ENCODE results near the gene GPR183. TPM values are rescaled to one million over a fixed set of nuclear protein-coding genes. Genes with fewer than 3 reads are reported as not detected.
A peak's percentile ranks its signal among the peaks of the same experiment; 100 is the strongest.

GPR183 gene
- total RNA-seq, 4 donors from 2014 or later, result 3.0 to 14.6 (median 6.5) TPM

GRCh38 chr13:99321709-99322108 is 14.5 kb upstream of the GPR183 start:
- Histone ChIP-seq H3K4me1 (peaks cover 0 to 26% (median 11%) of the 10 kb centered on the region in 4 donors), H3K27me3 (no peaks in the 10 kb centered on the region), H3K4me3 (no peak overlapping the region), H3K27ac (peak overlapping the region; percentile 14 to 60 (median 55)), H3K36me3 (no peaks in the 10 kb centered on the region), H3K9me3 (no peaks in the 10 kb centered on the region)
- DNase-seq, result no peak
- TF ChIP-seq POLR2A (IDR thresholded peaks at IDR 0.05) (no peak), EP300 (IDR thresholded peaks at IDR 0.05; ENCODE audit: low read depth) (no peak), POLR2AphosphoS5 (IDR thresholded peaks at IDR 0.05) (no peak), CTCF (IDR thresholded peaks at IDR 0.05) (no peak)
- intact Hi-C loops (cut with DNase I; ENCODE audit: low total_unique reads), result no loop called here
- in situ Hi-C loops (cut with MboI; ENCODE audit: low pct_ligation_motif_present in 1 of 4, low pct_unique_long_range_greater_than_20kb in 1 of 4, low sequenced_read_pairs in 3 of 4), result no loop called here

- H3K4me1 ChIP-seq, result peaks cover 0 to 26% (median 11%) of the 10 kb centered on the region in 4 donors
- peak overlapping the region; percentile 14 to 60 (median 55) for H3K27ac ChIP-seq
- no peak for TF ChIP-seq POLR2A (IDR thresholded peaks at IDR 0.05)
- no peak for TF ChIP-seq EP300 (IDR thresholded peaks at IDR 0.05; ENCODE audit: low read depth)
- in situ Hi-C loops (cut with MboI; ENCODE audit: low pct_ligation_motif_present in 1 of 4, low pct_unique_long_range_greater_than_20kb in 1 of 4, low sequenced_read_pairs in 3 of 4) (no loop called here), intact Hi-C loops (cut with DNase I; ENCODE audit: low total_unique reads) (no loop called here)
- no peak for DNase-seq
- no peak overlapping the region for H3K4me3 ChIP-seq
- WGBS, 2 donors (ENCODE audit: low coverage in 1 of 2), result 68% methylated on average over 5 of the region's 5 CpGs; no CpG with 5 or more reads in 1 of the 2 donors
- H3K27me3 ChIP-seq, result no peaks in the 10 kb centered on the region
- H3K36me3 ChIP-seq, result no peaks in the 10 kb centered on the region
- no peaks in the 10 kb centered on the region for H3K9me3 ChIP-seq
Measured at GRCh38 chr13:99320693-99321481, 13.7 kb upstream of the GPR183 start.

- Histone ChIP-seq H3K9me3 (no peaks in the 10 kb centered on the region), H3K27ac (no peak overlapping the region), H3K4me3 (no peak overlapping the region), H3K27me3 (no peaks in the 10 kb centered on the region), H3K36me3 (no peaks in the 10 kb centered on the region), H3K4me1 (peaks cover 0 to 26% (median 12%) of the 10 kb centered on the region in 4 donors)
- intact Hi-C loops (cut with DNase I; ENCODE audit: low total_unique reads), result no loop called here
- TF ChIP-seq POLR2A (IDR thresholded peaks at IDR 0.05), result no peak
- no peak for TF ChIP-seq EP300 (IDR thresholded peaks at IDR 0.05; ENCODE audit: low read depth)
- no peak for TF ChIP-seq POLR2AphosphoS5 (IDR thresholded peaks at IDR 0.05)
- TF ChIP-seq CTCF (IDR thresholded peaks at IDR 0.05), result no peak
- WGBS, 2 donors (ENCODE audit: low coverage in 1 of 2), result 85 to 88% methylated on average over 6 of the region's 6 CpGs
- no peak for DNase-seq
- in situ Hi-C loops (cut with MboI; ENCODE audit: low pct_ligation_motif_present in 1 of 4, low pct_unique_long_range_greater_than_20kb in 1 of 4, low sequenced_read_pairs in 3 of 4), result no loop called here
Measured at GRCh38 chr13:99316657-99317256, 9.6 kb upstream of the GPR183 start.

- no peak overlapping the region for H3K4me3 ChIP-seq
- 90 to 100% methylated on average over 1 to 2 of the region's 2 CpGs for WGBS, 2 donors (ENCODE audit: low coverage in 1 of 2)
- no peak for DNase-seq
- no peaks in the 10 kb centered on the region for H3K36me3 ChIP-seq
- no peak for TF ChIP-seq EP300 (IDR thresholded peaks at IDR 0.05; ENCODE audit: low read depth)
- TF ChIP-seq CTCF (IDR thresholded peaks at IDR 0.05), result no peak
- no peak for TF ChIP-seq POLR2A (IDR thresholded peaks at IDR 0.05)
- no peak for TF ChIP-seq POLR2AphosphoS5 (IDR thresholded peaks at IDR 0.05)
- H3K4me1 ChIP-seq, result peaks cover 0 to 20% (median 12%) of the 10 kb centered on the region in 4 donors
- no peak overlapping the region for H3K27ac ChIP-seq
- no peaks in the 10 kb centered on the region for H3K27me3 ChIP-seq
- no peaks in the 10 kb centered on the region for H3K9me3 ChIP-seq
- intact Hi-C loops (cut with DNase I; ENCODE audit: low total_unique reads), result no loop called here
- in situ Hi-C loops (cut with MboI; ENCODE audit: low pct_ligation_motif_present in 1 of 4, low pct_unique_long_range_greater_than_20kb in 1 of 4, low sequenced_read_pairs in 3 of 4), result no loop called here
Measured at GRCh38 chr13:99316224-99316623, 9.0 kb upstream of the GPR183 start.

Data from transverse colon (tissue), 4 donors.